Hippocampal formation (tissue), 2 donors: Measurements from ENCODE around the gene ZNF836.
A peak's percentile ranks its signal among the peaks of the same experiment; 100 is the strongest.
"Not testable (repeated sequence)": the region's sequence is repeated elsewhere in the genome, so short reads cannot be mapped to it uniquely, and the experiment has no call there.

Source experiments
- DNase-seq, 2 donors: peaks; one replicate each; lab custom pipeline; 2025; lab: John Stamatoyannopoulos, UW

The ZNF836 gene

GRCh38 chr19:52171321-52172169 is at the start of gene ZNF836:
ZNF836 (minus strand) TSS chr19:52171621; CDS start chr19:52168072, 3,549 bp downstream.
- peak; percentile 76 for DNase-seq

DNA sequence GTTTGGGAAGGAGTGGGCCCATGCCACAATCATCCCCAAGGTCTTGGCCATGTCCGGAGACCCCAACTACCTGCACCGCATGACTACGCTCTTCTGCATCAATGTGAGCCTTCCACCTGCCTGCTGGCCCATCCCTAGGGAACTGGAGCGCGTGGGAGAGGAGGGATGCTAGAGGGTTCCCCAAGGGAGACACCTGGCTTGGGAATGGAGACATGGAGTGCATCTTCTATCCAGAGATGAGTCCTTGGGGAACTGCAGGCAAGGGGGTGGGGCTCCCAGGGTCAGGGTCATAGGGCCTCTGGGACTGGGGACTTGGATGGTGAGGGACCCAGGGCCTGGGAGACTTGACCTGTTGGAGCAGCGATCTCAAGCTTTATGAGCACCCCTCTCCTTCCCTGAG is 49.6 kb upstream of the ZNF836 start:
- no peak for DNase-seq

DNA sequence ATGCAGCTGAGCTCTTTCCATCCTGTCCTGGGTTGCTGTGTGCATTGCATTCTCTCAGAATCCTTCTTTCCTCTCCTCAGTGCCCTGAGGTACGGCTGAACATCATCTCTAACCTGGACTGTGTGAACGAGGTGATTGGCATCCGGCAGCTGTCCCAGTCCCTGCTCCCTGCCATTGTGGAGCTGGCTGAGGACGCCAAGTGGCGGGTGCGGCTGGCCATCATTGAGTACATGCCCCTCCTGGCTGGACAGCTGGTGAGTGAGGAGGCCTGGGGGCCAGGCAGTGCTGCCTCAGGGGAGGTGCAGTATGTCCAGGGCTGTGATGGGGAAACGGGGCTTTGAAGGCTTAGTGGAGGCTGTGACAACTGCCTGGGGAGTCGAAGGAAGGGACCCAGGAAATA is 48.2 kb upstream of the ZNF836 start:
- no peak for DNase-seq

GRCh38 chr19:52217576-52217975 is 46.2 kb upstream of the ZNF836 start:
- no peak for DNase-seq

- no peak for DNase-seq
Observed at GRCh38 chr19:52216401-52216800, 45.0 kb upstream of the ZNF836 start.

GRCh38 chr19:52214241-52214640 is 42.8 kb upstream of the ZNF836 start:
- no peak for DNase-seq

GRCh38 chr19:52212572-52213255 is 41.3 kb upstream of the ZNF836 start:
- DNase-seq = no peak

DNA sequence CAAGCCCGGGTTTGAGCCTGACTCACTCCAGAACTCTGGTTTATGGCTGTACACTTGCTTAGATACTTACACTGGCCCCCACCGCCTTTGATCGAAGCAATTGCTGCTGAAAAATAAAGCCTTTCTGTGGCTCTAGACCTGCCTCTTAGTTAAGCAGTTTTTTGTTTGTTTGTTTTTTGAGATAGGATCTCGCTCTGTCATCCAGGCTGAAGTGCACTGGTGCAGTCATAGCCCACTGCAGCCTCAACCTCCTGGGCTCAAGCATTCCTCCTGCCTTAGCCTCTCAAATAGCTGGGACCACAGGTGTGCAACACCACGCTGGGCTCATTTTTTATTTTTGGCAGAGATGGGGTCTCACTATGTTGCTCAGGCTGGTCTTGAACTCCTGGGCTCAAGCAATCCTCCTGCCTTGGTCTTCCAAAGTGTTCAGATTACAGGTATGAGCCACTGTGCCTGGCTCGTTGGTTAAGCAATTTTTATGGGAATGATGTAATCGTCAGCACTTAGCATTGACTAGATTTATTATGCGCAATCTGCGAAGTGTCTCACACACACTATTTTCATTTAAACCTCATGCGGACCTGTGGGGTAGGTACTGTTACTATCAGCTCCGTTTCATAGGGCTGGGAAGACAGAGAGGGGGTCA is 40.6 kb upstream of the ZNF836 start:
- DNase-seq = no peak

DNA sequence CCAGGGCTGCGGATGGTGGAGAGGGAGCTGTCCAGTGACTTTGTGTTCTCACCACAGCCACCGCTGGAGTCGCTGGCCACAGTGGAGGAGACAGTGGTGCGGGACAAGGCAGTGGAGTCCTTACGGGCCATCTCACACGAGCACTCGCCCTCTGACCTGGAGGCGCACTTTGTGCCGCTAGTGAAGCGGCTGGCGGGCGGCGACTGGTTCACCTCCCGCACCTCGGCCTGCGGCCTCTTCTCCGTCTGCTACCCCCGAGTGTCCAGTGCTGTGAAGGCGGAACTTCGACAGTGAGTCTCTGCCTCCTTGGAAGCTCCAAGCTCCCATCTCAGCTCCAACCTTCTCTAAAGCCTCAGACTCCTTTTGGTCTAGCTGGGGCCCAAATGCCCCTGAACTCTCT is 39.8 kb upstream of the ZNF836 start:
- no peak for DNase-seq

- DNase-seq = no peak
Observed at GRCh38 chr19:52206481-52206880, 35.1 kb upstream of the ZNF836 start.

- DNase-seq = not testable (repeated sequence)
Observed at GRCh38 chr19:52200755-52201391, 29.5 kb upstream of the ZNF836 start.

DNA sequence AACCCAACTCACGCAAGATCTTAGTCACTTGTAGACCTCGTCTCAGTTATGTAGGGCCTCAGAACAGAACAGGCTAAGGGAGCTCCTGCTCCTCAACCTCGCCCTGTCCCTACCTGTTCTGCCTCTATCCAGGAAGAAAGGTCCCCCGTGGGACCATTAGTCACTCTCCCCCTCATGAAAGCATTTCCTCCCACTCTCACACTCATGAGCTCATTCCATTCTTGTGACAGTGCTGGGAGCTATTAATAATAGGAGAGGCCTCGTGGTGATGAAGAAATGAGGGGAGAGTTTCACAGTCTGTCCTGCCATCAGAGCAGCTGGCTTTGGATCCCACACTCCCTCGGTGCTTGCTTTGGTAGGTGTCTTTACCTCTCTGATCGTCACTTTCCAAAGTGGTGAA is 28.6 kb upstream of the ZNF836 start:
- DNase-seq = no peak

DNA sequence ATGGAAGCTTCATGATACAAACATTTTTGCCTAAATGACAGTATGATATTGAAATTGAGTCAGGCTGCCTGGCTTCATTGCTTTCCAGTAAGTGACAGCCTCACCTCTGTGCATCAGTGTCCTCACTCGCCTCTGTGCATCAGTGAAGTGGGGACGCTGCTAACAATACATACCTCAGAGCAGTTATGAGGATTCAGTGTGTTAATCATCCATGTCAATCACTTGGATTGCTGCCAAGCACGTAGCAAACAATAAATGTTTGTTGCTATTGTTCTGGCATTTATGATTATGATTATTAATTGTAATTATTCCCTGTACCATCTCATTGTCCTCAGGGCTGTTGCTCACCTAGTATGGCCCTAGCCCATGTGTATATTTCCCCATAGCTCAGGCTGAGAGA is 27.3 kb upstream of the ZNF836 start:
- DNase-seq = no peak

- DNase-seq = no peak
Observed at GRCh38 chr19:52197964-52198363, 26.5 kb upstream of the ZNF836 start.

DNA sequence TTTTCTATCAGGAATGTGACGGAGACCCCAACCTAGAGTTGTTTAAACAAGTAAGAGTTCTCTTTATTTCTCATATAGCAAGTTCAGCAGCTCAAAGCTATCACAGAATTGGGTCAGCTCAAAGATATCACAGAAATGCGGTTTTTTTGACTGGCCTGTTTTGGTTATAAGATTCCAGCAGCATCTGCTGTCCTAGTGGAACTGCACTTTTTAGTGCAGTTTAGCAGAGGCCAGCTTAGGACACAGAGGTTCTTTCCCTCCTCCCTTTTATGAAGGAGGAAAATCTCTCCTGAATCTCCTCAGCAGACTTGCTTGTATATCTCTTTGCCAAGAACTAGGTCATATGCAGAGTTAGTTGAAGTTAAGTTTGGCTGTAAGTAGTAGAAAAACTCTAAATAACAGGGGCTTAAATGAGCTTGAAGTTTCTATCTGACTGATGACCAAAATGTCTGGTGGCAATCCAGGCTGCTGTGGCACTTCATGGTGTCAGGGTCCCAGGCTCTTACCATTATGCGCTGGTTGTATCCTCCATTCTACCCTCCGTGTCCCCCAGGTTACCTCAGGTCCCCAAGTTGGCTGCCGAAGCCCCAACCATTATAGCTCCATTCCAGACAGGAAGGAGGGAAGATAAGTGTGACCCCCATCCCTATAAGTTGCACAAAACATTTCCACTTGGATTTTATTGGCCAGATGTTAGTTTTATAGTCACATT is 25.0 kb upstream of the ZNF836 start:
- DNase-seq = no peak

GRCh38 chr19:52191951-52192350 is 20.5 kb upstream of the ZNF836 start:
- DNase-seq = no peak

- DNase-seq = no peak
Observed at GRCh38 chr19:52191389-52191788, 20.0 kb upstream of the ZNF836 start.

- no peak for DNase-seq
Observed at GRCh38 chr19:52190487-52191293, 19.3 kb upstream of the ZNF836 start.

DNA sequence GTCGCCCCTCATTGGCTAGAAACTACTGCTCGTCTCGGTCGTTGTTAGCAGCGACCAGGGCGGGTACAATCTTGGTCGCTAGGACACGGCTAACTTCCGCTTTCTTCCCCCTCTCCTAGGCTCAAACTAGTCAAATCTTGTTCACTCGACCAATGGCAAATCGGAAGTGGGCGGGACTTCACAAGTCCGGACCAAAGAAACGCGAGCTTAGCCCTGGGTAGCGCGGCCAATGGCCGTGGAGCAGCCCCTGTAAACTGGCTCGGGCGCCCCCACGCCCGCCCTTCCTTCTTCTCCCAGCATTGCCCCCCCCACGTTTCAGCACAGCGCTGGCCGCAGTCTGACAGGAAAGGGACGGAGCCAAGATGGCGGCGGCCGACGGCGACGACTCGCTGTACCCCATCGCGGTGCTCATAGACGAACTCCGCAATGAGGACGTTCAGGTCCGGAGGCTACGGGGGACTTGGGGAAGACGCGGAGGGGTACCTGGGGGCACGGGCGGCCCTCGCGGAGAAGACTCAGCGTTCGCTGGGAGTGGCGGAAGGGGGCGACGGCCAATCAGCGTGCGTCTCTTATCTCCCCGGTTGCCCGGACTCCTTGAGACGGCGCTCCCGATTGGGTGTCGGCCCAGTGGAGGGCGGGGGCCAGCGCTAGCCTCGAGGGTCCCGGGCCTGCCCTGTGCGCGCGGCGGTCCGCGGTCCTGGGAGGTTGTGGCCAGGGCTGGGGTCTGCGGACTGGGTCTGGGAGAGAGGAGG is 18.5 kb upstream of the ZNF836 start, which contains the start of gene PPP2R1A:
TSS of gene PPP2R1A (plus strand) at position 318 of the 752 bp plus-strand sequence. CDS start at position 363, 45 bp downstream.
- peak; percentile 99 to 100 for DNase-seq
